Measurements from ENCODE around the gene ZNF780A.
A peak's percentile ranks its signal among the peaks of the same experiment; 100 is the strongest.

The ZNF780A gene

DNA sequence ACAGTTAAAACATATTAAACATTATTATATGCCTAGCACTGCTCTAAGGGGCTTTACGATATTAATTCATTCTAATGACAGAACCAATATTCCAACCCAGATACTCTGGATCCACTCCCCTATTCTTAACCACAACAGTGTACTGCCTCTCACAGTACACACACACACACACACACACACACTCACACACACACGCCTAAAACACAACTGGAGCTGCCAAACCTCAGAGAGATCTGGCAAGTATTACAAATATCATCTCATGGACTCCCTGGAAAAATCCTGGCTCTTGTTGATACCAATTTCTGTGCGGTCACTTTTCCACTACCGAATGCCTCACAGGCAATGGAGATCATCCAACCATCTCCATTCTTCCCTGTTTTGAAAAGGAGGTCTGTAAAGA is 1.3 kb downstream of the ZNF780A start:
- no peak for TF ChIP-seq Cebpa-rat (IDR thresholded peaks at IDR 0.05)
- Histone ChIP-seq H3K4me2 (peak overlapping the region; percentile 83 to 93 (median 88)), H3K27ac (peak overlapping the region in 1 of 11 experiments; percentile 93; a peak in 1 of 22 replicates), H3K9ac (peak overlapping the region in 10 of 11 experiments; percentile 83 to 93 (median 86); a peak in 20 of 22 replicates), H3K4me3 (peak overlapping the region; percentile 68 to 87 (median 81)), H3K27me3 (no peaks in the 10 kb centered on the region), H4K20me1 (peaks cover 0 to 18% (median 0%) of the 10 kb centered on the region in 11 experiments; a peak in 5 of 22 replicates), H3K9me3 (replicated peaks in 1 of 11) (peaks cover 14 to 21% (median 16%) of the 10 kb centered on the region in 11 experiments; a peak in 21 of 22 replicates), H3K4me1 (peaks cover 10 to 23% (median 14%) of the 10 kb centered on the region in 10 experiments), H3K36me3 (peaks cover 6 to 41% (median 19%) of the 10 kb centered on the region in 11 experiments)

DNA sequence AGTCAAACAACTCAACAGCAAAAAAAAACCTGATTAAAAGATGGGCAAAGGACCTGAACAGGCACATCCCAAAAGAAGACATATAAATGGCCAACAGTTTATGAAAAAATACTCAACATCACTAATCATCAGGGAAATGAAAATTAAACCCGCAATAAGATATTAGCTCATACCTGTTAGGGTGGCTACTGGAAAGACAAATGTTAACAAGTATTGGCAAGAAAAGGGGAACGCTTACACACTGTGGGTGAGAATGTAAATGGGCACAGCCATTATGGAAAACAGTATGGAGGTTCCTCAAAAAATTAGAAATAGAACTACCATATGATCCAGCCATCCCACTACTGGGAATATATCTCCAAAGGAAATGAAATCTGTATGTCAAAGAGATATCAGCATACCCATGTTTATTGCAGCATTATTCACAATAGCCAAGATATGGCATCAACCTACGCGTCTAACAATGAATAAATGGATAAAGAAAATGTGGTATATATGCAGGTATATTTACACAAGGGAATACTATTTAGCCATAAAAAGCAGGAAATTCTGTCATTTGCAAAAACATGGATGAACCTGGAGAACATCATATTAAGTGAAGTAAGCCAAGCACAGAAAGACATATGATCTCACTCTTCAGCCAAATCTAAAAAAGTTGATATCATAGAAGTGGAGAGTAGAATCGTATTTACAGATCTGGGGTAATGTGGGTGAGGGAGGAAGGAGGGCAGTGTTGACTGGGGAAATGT is 2.3 kb downstream of the ZNF780A start:
- Histone ChIP-seq H4K20me1 (peaks cover 0 to 18% (median 0%) of the 10 kb centered on the region in 11 experiments; a peak in 5 of 22 replicates), H3K36me3 (peaks cover 16 to 51% (median 29%) of the 10 kb centered on the region in 11 experiments), H3K4me2 (peak overlapping the region in 8 of 11 experiments; percentile 83 to 92 (median 87); a peak in 11 of 22 replicates), H3K9me3 (replicated peaks in 1 of 11) (peaks cover 14 to 21% (median 16%) of the 10 kb centered on the region in 11 experiments; a peak in 21 of 22 replicates), H3K4me1 (peaks cover 10 to 27% (median 14%) of the 10 kb centered on the region in 10 experiments), H3K27ac (no peak overlapping the region), H3K27me3 (no peaks in the 10 kb centered on the region), H3K9ac (no peak overlapping the region), H3K4me3 (peak overlapping the region in 5 of 10 experiments; percentile 7 to 87 (median 17); a peak in 5 of 20 replicates)
- TF ChIP-seq Cebpa-rat (IDR thresholded peaks at IDR 0.05) = no peak

DNA sequence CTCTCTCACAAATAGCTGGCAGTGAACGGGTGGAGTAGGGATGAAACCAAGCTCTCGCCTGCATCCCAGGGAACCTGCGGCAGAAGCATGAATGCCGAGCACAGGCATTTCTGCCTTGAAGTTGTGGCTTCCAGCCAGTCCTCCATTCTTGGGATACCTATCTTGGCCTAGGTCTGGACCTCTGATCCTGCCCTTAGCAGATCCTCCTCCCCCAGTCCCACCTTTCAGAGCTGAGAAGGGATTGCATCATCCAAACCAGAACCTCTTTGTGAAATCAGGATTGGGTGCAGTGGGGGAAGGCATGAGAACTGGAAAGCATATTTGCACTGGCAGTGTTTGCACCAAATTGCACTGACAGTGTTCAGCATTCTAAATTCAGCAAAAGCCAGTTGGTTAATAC is 5.8 kb downstream of the ZNF780A start:
- Histone ChIP-seq H3K9me3 (replicated peaks in 1 of 11) (peaks cover 25 to 33% (median 29%) of the 10 kb centered on the region in 11 experiments), H3K4me1 (peaks cover 7 to 48% (median 25%) of the 10 kb centered on the region in 10 experiments), H3K4me3 (no peak overlapping the region), H3K9ac (no peak overlapping the region), H4K20me1 (peaks cover 0 to 18% (median 0%) of the 10 kb centered on the region in 11 experiments; a peak in 5 of 22 replicates), H3K27ac (no peak overlapping the region), H3K27me3 (no peaks in the 10 kb centered on the region), H3K4me2 (no peak overlapping the region), H3K36me3 (peaks cover 50 to 79% (median 62%) of the 10 kb centered on the region in 11 experiments)
- peak in 1 of 11 experiments; percentile 55; a peak in 1 of 22 replicates for TF ChIP-seq Cebpa-rat (IDR thresholded peaks at IDR 0.05)

DNA sequence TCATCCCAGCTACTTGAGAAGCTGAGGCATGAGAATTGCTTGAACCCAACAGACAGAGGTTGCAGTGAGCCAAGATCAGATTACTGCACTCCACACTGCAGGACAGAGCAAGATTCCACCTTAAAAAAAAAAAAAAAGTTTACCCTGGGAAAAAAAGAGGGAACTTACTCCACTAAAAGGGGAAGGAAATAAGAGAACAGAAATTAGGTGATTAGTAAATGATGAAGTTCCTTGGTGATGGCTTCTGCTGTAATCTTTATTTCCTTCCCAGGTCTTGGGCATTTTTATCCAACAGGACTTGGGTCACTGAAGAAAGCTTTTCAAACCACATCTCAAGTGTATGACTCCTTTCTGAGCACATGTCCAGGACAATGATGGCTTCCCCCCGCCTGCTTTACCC is 9.3 kb downstream of the ZNF780A start:
- Histone ChIP-seq H3K4me3 (no peak overlapping the region), H4K20me1 (peaks cover 0 to 9% (median 0%) of the 10 kb centered on the region in 11 experiments; a peak in 3 of 22 replicates), H3K27ac (peak overlapping the region in 2 of 11 experiments; percentile 26 to 47; a peak in 2 of 22 replicates), H3K9me3 (replicated peaks in 1 of 11) (peaks cover 44 to 50% (median 48%) of the 10 kb centered on the region in 11 experiments), H3K9ac (no peak overlapping the region), H3K27me3 (no peaks in the 10 kb centered on the region), H3K4me2 (peak overlapping the region in 6 of 11 experiments; percentile 21 to 72 (median 64); a peak in 11 of 22 replicates), H3K36me3 (peaks cover 83 to 93% (median 86%) of the 10 kb centered on the region in 11 experiments), H3K4me1 (peaks cover 0 to 33% (median 16%) of the 10 kb centered on the region in 10 experiments; a peak in 11 of 20 replicates)
- TF ChIP-seq Cebpa-rat (IDR thresholded peaks at IDR 0.05) = no peak

DNA sequence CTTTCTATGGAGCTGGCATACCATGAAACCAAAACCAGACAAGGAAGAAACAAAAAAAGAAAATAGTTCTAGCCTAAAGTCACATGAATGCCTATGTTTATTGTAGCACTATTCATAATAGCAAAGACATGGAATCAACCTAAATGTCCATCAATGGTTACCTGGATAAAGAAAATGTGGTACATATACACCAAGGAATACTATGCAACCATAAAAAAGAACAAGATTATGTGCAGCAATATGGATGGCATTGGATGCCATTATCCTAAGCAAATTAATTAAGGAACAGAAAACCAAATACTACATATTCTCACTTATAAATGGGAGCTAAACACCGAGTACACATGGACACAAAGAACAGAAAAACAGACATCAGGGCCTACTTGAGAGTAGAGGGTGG is 10.5 kb downstream of the ZNF780A start:
- H4K20me1 ChIP-seq = peaks cover 0 to 6% (median 0%) of the 10 kb centered on the region in 11 experiments; a peak in 3 of 22 replicates
- peaks cover 55 to 61% (median 60%) of the 10 kb centered on the region in 11 experiments for H3K9me3 ChIP-seq (replicated peaks in 1 of 11)
- no peak overlapping the region for H3K27ac ChIP-seq
- TF ChIP-seq Cebpa-rat (IDR thresholded peaks at IDR 0.05) = no peak
- no peaks in the 10 kb centered on the region for H3K27me3 ChIP-seq
- no peak overlapping the region for H3K9ac ChIP-seq
- peaks cover 93 to 99% (median 97%) of the 10 kb centered on the region in 11 experiments for H3K36me3 ChIP-seq
- no peak overlapping the region; a peak in 1 of 20 replicates for H3K4me3 ChIP-seq
- peaks cover 0 to 33% (median 16%) of the 10 kb centered on the region in 10 experiments; a peak in 11 of 20 replicates for H3K4me1 ChIP-seq
- no peak overlapping the region for H3K4me2 ChIP-seq

- no peak for TF ChIP-seq Cebpa-rat (IDR thresholded peaks at IDR 0.05)
- peaks cover 93 to 100% (median 99%) of the 10 kb centered on the region in 11 experiments for H3K36me3 ChIP-seq
- H3K9me3 ChIP-seq (replicated peaks in 1 of 11) = peaks cover 74 to 80% (median 79%) of the 10 kb centered on the region in 11 experiments
Measured at GRCh38 chr19:40078377-40078776, 12.4 kb downstream of the ZNF780A start.

DNA sequence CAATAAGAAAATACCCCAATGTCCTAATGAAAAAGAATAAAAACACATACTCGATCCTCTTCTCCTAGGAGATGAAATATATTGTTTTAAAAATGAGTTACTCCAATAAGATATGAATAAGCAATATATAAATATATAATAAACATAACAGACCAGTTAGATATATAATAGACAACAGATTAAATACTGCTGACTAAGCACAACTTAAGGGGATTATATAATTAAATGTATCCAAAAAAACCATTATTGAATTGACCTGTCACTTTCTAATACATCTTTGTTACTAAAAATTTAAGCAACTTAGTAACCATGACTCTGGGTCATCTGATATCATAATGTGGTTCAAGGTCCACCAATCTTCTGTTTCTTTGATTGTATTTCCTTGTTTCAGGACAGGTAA is 20.7 kb downstream of the ZNF780A start:
- Histone ChIP-seq H3K27me3 (no peaks in the 10 kb centered on the region), H3K4me3 (no peak overlapping the region), H3K9me3 (replicated peaks in 1 of 11) (peaks cover 40 to 73% (median 56%) of the 10 kb centered on the region in 11 experiments), H4K20me1 (no peaks in the 10 kb centered on the region), H3K36me3 (peaks cover 23 to 68% (median 38%) of the 10 kb centered on the region in 11 experiments), H3K9ac (no peak overlapping the region), H3K27ac (no peak overlapping the region), H3K4me1 (no peaks in the 10 kb centered on the region; a peak in 1 of 20 replicates), H3K4me2 (no peak overlapping the region)
- no peak for TF ChIP-seq Cebpa-rat (IDR thresholded peaks at IDR 0.05)

More at GRCh38 chr19:40078377-40078776, 12.4 kb downstream of the ZNF780A start:
- Histone ChIP-seq H3K4me1 (peaks cover 0 to 28% (median 14%) of the 10 kb centered on the region in 10 experiments; a peak in 11 of 20 replicates), H3K4me2 (no peak overlapping the region), H3K27ac (no peak overlapping the region), H3K4me3 (no peak overlapping the region), H4K20me1 (no peaks in the 10 kb centered on the region; a peak in 1 of 22 replicates), H3K27me3 (no peaks in the 10 kb centered on the region), H3K9ac (no peak overlapping the region)

DNA sequence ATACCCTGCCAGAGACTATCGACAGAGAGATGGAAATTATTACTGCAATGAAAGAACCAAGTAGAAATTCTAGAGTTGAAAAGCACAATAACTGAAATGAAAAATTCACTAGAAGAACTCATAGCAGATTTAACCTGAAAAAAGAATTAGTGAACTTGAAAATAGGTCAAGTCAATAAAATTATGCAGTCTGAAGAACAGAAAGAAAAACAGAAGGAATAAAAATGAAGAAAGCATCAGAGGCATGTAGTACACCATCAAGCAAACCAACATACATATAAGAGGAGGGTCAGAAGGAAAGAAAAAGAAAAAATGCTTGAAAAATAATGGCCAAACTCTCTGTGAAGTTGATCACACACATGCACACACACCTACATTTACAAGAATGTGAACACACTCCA is 31.1 kb downstream of the ZNF780A start:
- no peak overlapping the region for H3K9ac ChIP-seq
- H4K20me1 ChIP-seq = no peaks in the 10 kb centered on the region; a peak in 1 of 22 replicates
- peaks cover 0 to 9% (median 0%) of the 10 kb centered on the region in 11 experiments; a peak in 4 of 22 replicates for H3K36me3 ChIP-seq
- TF ChIP-seq Cebpa-rat (IDR thresholded peaks at IDR 0.05) = no peak
- H3K4me3 ChIP-seq = no peak overlapping the region
- H3K27ac ChIP-seq = no peak overlapping the region
- H3K9me3 ChIP-seq (replicated peaks in 1 of 11) = peaks cover 26 to 62% (median 50%) of the 10 kb centered on the region in 11 experiments
- peaks cover 9 to 20% (median 16%) of the 10 kb centered on the region in 10 experiments for H3K4me1 ChIP-seq
- H3K4me2 ChIP-seq = no peak overlapping the region
- no peaks in the 10 kb centered on the region for H3K27me3 ChIP-seq
